ENCODE measurements around the gene NANOS3.

- TF ChIP-seq TRIM24 (CRISPR knock-in tag; IDR thresholded peaks at IDR 0.05) (no peak), NONO (IDR thresholded peaks at IDR 0.05) (no peak), NONO (CRISPR knock-in tag; conservative IDR thresholded peaks at IDR 0.05) (no peak), ZNF3 (CRISPR knock-in tag; IDR thresholded peaks at IDR 0.05) (no peak), ZBTB43 (CRISPR knock-in tag; conservative IDR thresholded peaks at IDR 0.05) (no peak), IKZF4 (CRISPR knock-in tag; IDR thresholded peaks at IDR 0.05; ENCODE audit: borderline replicate concordance, low read depth, not compliant biosample characterization) (no peak), MIER2 (CRISPR knock-in tag; IDR thresholded peaks at IDR 0.05) (no peak), HMG20B (CRISPR knock-in tag; conservative IDR thresholded peaks at IDR 0.05) (no peak), NR2C2 (CRISPR knock-in tag; IDR thresholded peaks at IDR 0.05; ENCODE audit: borderline replicate concordance) (no peak), SNAPC4 (CRISPR knock-in tag; IDR thresholded peaks at IDR 0.05) (no peak), FOXO4 (CRISPR knock-in tag; conservative IDR thresholded peaks at IDR 0.05) (no peak), SUZ12 (IDR thresholded peaks at IDR 0.05; ENCODE audit: low read depth, low read length) (no peak), TGIF2 (CRISPR knock-in tag; IDR thresholded peaks at IDR 0.05) (no peak), ZNF232 (CRISPR knock-in tag; IDR thresholded peaks at IDR 0.05; ENCODE audit: borderline replicate concordance) (no peak), CTCF (CRISPR knock-in tag; IDR thresholded peaks at IDR 0.05) (no peak)
Observed at GRCh38 chr19:13831537-13832467, 45.1 kb upstream of the NANOS3 start.

Measured in HepG2 (cell line).